ENCODE data around the gene RABGAP1L. TPM values are rescaled to one million over a fixed set of nuclear protein-coding genes. Genes with fewer than 3 reads are reported as not detected.
"Not testable (repeated sequence)": the region's sequence is repeated elsewhere in the genome, so short reads cannot be mapped to it uniquely, and the experiment has no call there.

The RABGAP1L gene
- total and polyA plus RNA-seq, 10 of the 15 experiments (the other 5 are each of a cell fraction or from before 2014, with no cell fraction given): 5.8 to 194 (median 113) TPM

DNA sequence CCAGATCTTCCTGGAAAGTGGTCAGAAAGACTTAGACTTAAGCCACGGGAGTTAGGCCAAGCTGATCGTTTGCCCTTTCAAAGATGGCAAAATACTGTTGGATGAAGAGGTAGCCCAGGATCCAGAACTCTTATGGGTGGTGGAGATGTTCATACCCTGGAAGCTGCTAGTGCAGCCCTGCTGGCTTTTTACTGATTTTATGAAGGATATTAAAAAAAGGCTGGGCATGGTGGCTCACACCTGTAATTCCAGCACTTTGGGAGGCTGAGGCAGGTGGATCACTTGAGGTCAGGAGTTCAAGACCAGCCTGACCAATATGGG is 864.6 kb downstream of the RABGAP1L start:
- peak; percentile 5; the same call in 2 of the 3 replicates for ATAC-seq
- Histone ChIP-seq H3K9ac (ENCODE audit: control insufficient read depth, insufficient read depth, low read length) (peak overlapping the region; percentile 90; the same call in 1 of the 2 replicates), H3K4me3 (peak overlapping the region; percentile 89), H3K4me2 (ENCODE audit: control insufficient read depth, insufficient read depth) (peak overlapping the region; percentile 25), H3K27ac (ENCODE audit: control insufficient read depth, insufficient read depth) (peak overlapping the region; percentile 67), H2AFZ (ENCODE audit: control insufficient read depth, low read depth, low read length) (peak overlapping the region; percentile 87), H3K79me2 (ENCODE audit: control insufficient read depth, insufficient read depth, low read length) (peaks cover 26% of the 10 kb centered on the region)
- intact Hi-C loops (cut with micrococcal nuclease; ENCODE audit: unreplicated experiment): loop anchor here (1.0 kb wide), 1 partner anchor 25 kb away; the partner anchor contains the start of gene CACYBP
- H3K27me3 ChIP-seq (replicated peaks in 1 of 2; ENCODE audit: control insufficient read depth in 2 of 2, insufficient read depth in 2 of 2, low read length in 1 of 2); DNase-seq (ENCODE audit: low read depth, low spot score); H3K36me3 ChIP-seq (ENCODE audit: control insufficient read depth in 2 of 2, insufficient read depth in 2 of 2, low read length in 1 of 2); FAIRE-seq; H3K4me1 ChIP-seq (ENCODE audit: control insufficient read depth, insufficient read depth, low read length); H4K20me1 ChIP-seq (ENCODE audit: control insufficient read depth, insufficient read depth); in situ Hi-C loops (cut with MboI); H3K9me3 ChIP-seq (replicated peaks; ENCODE audit: control insufficient read depth, insufficient read depth, low read length): not testable (repeated sequence)
- ChIA-PET CTCF (interaction anchor here (0.9 to 4.0 kb wide), 12 partner anchors 12 to 295 kb away, joined by 3 to 38 read pairs (median 4); partner anchors contain the start of gene CACYBP), RAD21 (ENCODE audit: unreplicated experiment) (interaction anchor here (0.6 to 5.0 kb wide), 12 partner anchors 21 to 171 kb away, joined by 3 to 58 read pairs (median 4); partner anchors contain the start of gene CACYBP), SMC1A (ENCODE audit: uncharacterized antibody, unreplicated experiment) (interaction anchor here (0.6 to 3.7 kb wide), 6 partner anchors 20 to 141 kb away, joined by 3 to 33 read pairs (median 11); partner anchors contain the start of gene CACYBP), POLR2A (interaction anchor here (0.5 to 4.2 kb wide), 12 partner anchors 9 to 149 kb away, joined by 3 to 45 read pairs (median 5); partner anchors contain the start of gene CACYBP)
- TSS peak; percentile 99 for BruUV-seq (replicated peaks)
- 96% methylated on average over 2 of the region's 2 CpGs for WGBS (ENCODE audit: insufficient coverage, insufficient replicate concordance, low lambda C conversion rate, missing lambda C conversion rate)
- TF ChIP-seq, protein P1, sequence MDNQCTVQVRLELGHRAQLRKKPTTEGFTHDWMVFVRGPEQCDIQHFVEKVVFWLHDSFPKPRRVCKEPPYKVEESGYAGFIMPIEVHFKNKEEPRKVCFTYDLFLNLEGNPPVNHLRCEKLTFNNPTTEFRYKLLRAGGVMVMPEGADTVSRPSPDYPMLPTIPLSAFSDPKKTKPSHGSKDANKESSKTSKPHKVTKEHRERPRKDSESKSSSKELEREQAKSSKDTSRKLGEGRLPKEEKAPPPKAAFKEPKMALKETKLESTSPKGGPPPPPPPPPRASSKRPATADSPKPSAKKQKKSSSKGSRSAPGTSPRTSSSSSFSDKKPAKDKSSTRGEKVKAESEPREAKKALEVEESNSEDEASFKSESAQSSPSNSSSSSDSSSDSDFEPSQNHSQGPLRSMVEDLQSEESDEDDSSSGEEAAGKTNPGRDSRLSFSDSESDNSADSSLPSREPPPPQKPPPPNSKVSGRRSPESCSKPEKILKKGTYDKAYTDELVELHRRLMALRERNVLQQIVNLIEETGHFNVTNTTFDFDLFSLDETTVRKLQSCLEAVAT (IDR thresholded peaks at IDR 0.05): peak; percentile 98

DNA sequence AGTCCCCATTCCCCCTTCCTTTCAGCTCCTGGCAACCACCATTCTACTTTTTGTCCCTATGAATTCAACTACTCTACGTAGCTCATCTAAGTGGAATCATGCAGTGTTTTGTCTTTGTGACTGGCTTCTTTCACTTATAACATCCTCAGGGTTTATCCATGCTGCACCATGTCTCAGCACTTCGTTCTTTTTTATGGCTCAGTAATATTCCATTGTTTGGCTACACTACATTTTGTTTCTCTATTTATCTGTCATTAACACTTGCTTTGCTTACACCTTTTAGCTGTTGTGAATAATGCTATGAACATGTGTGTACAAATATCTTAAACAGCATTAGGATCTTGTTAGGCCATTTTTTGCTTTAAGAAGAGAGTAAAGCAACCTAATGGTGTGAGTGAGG is 865.5 kb downstream of the RABGAP1L start:
- intact Hi-C loops (cut with micrococcal nuclease; ENCODE audit: unreplicated experiment) (no loop called here), in situ Hi-C loops (cut with MboI) (loop anchor here (5.0 kb wide), 1 partner anchor 118 kb away; no protein-coding TSS in a partner anchor)
- no peak for TF ChIP-seq TBL1XR1 (IDR thresholded peaks at IDR 0.05; ENCODE audit: low read depth, low read length)
- TF ChIP-seq STAT3 (IDR thresholded peaks at IDR 0.05; ENCODE audit: low read depth, low read length): no peak
- TF ChIP-seq BMI1 (IDR thresholded peaks at IDR 0.05; ENCODE audit: borderline replicate concordance): no peak
- TF ChIP-seq, protein P2, sequence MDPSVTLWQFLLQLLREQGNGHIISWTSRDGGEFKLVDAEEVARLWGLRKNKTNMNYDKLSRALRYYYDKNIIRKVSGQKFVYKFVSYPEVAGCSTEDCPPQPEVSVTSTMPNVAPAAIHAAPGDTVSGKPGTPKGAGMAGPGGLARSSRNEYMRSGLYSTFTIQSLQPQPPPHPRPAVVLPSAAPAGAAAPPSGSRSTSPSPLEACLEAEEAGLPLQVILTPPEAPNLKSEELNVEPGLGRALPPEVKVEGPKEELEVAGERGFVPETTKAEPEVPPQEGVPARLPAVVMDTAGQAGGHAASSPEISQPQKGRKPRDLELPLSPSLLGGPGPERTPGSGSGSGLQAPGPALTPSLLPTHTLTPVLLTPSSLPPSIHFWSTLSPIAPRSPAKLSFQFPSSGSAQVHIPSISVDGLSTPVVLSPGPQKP (IDR thresholded peaks at IDR 0.05; ENCODE audit: low read depth, low read length): no peak
- no peak for TF ChIP-seq NFXL1 (IDR thresholded peaks at IDR 0.05; ENCODE audit: borderline replicate concordance)
- no peak for TF ChIP-seq MEF2A (IDR thresholded peaks at IDR 0.05; ENCODE audit: insufficient read depth, low read depth, low read length)
- no peak overlapping the region for H3K4me3 ChIP-seq
- CTCF ChIA-PET: interaction anchor here (0.7 to 4.0 kb wide), 7 partner anchors 12 to 150 kb away, joined by 3 to 38 read pairs (median 3); no protein-coding TSS in a partner anchor
- no peak overlapping the region for H3K4me2 ChIP-seq (ENCODE audit: control insufficient read depth, insufficient read depth)
- H3K9ac ChIP-seq (ENCODE audit: control insufficient read depth, insufficient read depth, low read length): no peak overlapping the region
- H3K4me1 ChIP-seq (ENCODE audit: control insufficient read depth, insufficient read depth, low read length): peaks cover 4% of the 10 kb centered on the region
- POLR2A ChIA-PET: interaction anchor here (2.5 to 4.2 kb wide), 2 partner anchors 21 to 26 kb away, joined by 15 to 45 read pairs; partner anchors contain the start of gene CACYBP
- DNase-seq (ENCODE audit: low read depth, low spot score) (no peak), ATAC-seq (no peak), FAIRE-seq (no peak)
- RAD21 ChIA-PET (ENCODE audit: unreplicated experiment): interaction anchor here (5.0 kb wide), 1 partner anchor 25 kb away, joined by 58 read pairs; the partner anchor contains the start of gene CACYBP
- H3K9me3 ChIP-seq (replicated peaks; ENCODE audit: control insufficient read depth, insufficient read depth, low read length): no peaks in the 10 kb centered on the region; the same call in 2 of the 3 replicates
- H3K27me3 ChIP-seq (replicated peaks in 1 of 2; ENCODE audit: control insufficient read depth in 2 of 2, insufficient read depth in 2 of 2, low read length in 1 of 2): no peaks in the 10 kb centered on the region
- peaks cover 26% of the 10 kb centered on the region for H3K79me2 ChIP-seq (ENCODE audit: control insufficient read depth, insufficient read depth, low read length)
- H4K20me1 ChIP-seq (ENCODE audit: control insufficient read depth, insufficient read depth): no peaks in the 10 kb centered on the region
- H2AFZ ChIP-seq (ENCODE audit: control insufficient read depth, low read depth, low read length): no peak overlapping the region
- WGBS (ENCODE audit: insufficient coverage, insufficient replicate concordance, low lambda C conversion rate, missing lambda C conversion rate): 95% methylated on average over 2 of the region's 2 CpGs
- H3K27ac ChIP-seq (ENCODE audit: control insufficient read depth, insufficient read depth): no peak overlapping the region
- SMC1A ChIA-PET (ENCODE audit: uncharacterized antibody, unreplicated experiment): interaction anchor here (1.1 to 3.7 kb wide), 4 partner anchors 21 to 122 kb away, joined by 5 to 33 read pairs (median 16); partner anchors contain the start of gene CACYBP
- no peaks in the 10 kb centered on the region for H3K36me3 ChIP-seq (ENCODE audit: control insufficient read depth in 2 of 2, insufficient read depth in 2 of 2, low read length in 1 of 2)
- no TSS peak for BruUV-seq (replicated peaks)

Data from GM12878 (cell line).